NOMO-1 (cell line): Measurements from ENCODE around the gene ARID5A.
"Not testable (repeated sequence)": the region's sequence is repeated elsewhere in the genome, so short reads cannot be mapped to it uniquely, and the experiment has no call there.

Experiments used
- DNase-seq, 2 experiments: peaks; one replicate each; lab custom pipeline; 2025; ENCODE audit not compliant: unreplicated experiment in 2 of 2; lab: John Stamatoyannopoulos, UW

ARID5A gene

DNA sequence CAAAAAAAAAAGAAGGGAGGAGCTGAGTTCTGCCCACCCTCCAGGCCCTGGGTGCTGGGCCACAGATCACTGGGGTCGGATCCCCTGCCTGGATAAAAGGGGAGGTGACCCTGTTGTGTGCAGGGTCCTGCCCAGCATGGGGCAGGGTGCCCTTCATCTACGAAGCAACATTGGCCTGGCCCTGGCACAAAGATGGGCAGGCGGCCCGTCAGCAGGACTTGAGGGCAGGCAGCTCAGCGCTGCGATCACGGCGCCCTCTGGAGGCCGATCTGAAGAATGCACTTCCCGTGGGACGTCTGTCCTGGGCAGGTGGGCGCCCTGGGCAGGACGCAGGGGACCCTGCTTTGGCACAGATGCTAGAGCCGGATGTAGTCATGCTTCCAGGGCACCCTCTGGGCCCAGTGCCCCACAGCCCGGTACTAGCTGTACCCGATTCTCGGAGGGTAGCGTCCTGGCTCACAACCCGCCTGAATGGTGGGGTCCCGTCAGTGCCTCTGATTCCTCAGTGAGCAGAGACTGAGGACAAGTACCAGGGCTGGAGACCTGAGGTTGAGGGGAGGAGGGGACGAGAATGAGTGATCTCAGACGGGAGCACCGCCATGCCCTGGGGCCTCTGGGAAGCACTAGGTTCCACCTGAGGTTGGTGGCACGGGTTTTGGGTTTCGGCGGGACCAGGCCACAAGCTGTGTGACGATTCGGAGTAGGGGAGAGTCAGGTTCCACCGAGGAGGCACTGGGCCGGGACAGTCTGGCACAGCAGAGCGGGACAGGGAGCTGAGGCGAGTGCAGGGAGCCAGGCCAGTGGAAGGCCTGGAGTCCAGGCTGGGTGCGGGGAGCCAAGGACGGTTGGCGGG lies 18.0 kb downstream of the ARID5A start:
- peak; percentile 19 to 21 for DNase-seq

DNA sequence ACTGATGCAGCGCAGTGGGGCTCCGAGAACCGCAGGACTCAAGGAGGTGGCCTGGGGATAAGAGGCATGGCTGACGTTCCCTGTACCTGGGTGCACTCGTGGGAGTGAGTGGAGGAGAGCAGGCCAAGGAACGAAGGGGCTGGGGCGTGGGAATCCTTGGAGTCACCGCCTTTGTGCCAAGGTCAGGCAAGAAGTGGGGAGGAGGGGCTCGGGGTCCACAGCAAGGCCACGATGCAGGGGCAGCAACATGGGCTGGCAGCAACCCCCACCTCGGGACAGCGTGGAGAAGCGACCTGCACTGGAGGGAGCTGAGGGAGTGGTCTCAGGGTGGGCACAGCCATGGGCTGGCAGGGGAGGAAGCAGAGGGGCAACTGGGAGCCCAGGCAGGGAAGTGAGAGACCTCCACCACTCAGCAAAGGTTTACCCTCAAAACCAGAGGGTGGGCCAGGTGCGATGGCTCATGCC lies 18.6 kb downstream of the ARID5A start:
- no peak for DNase-seq

DNA sequence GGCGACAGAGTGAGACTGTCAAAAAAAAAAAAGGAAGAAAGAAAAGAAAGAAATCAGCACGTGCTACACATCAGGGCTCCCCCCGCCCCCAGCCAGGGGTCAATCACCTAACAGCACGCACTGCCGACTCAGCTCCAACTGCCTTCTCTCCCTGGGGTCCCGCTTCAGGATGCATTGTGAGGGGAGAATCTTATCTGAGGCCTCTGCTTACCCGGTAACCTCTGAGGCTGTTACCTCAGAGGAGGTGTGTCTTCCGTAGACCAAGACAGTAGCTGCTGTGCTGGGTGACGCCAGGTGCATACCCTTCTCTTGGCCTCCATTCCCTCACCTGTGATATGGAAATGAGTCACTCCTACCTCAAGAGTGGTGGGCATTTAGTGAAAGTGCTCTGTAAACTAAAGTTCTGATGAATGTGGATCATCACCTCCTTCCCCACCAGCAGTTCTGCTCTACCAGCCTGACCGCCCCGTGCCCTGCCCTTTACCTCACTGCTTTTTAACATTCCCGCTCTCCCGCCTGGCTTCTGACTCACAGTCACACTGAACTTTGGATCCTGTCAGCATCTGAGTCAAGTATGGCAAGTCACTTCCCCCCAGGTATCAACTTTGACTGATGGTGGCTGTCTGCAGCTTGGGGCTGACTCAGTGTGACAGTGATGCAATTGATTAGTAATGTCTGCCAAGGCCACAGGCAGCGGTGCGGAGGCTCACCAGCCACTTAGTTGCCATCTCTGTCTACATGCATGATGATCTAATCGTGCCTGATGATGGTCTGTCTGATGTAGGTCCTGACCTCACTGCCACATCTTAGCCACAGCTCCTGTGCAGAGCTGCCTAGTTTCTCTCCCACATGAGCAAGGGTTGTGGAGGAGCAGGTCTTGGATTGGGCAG lies 20.1 kb downstream of the ARID5A start:
- DNase-seq, result peak in 1 of 2 experiments; percentile 5

DNA sequence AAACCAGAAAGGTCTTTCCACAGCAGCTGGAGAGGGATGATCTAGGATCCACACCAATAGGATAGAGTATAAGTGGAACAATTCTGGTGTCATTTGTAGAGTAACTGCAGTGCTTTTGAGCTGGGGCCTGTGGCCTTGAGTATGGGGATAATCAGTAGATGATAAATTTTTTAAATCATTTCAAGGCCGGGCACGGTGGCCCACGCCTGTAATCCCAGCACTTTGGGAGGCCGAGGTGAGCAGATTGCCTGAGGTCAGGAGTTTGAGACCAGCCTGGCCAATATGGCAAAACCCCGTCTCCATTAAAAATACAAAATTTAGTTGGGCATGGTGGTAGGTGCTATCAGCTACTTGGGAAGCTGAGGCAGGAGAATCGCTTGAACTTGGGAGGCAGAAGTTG lies 20.9 kb downstream of the ARID5A start:
- DNase-seq, result not testable (repeated sequence)

DNA sequence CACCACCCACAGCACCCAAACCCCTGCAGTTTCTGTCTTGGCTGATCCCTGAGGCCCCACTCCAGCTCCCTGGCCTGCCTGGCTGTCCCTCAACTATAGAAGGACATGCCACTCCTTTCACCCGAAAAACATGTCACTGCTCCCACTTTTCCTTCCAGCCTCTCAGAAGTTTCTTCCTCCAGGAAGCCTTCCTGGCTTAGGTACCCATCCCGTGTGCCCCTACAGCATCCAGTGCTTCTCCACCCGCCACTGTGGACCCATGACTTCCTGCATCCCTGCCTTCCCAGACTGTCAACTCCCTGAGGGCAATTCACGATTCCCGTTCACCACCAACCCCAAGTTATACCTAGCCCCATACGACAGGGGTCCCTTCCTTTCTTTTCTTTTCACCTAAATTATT lies 21.5 kb downstream of the ARID5A start:
- no peak for DNase-seq

DNA sequence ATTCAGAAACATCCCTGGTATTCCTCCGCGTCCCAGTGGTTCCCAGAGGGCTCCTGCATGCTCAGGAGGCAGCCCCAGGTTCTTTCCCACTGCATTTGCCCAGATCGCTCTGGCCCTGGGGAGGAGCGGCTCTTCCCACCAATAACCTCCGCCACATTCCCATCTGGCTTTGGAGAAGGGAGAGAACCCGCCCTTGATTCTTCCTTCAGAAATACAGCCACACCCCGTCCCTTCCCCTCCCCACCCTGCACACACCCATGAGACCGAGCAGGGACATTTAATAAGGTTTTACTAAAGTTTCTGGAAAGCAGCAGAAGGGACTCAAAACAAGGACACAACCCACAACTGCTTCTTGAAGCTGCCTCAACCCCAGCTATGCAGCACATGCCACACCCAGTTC lies 21.9 kb downstream of the ARID5A start:
- DNase-seq, result no peak

DNA sequence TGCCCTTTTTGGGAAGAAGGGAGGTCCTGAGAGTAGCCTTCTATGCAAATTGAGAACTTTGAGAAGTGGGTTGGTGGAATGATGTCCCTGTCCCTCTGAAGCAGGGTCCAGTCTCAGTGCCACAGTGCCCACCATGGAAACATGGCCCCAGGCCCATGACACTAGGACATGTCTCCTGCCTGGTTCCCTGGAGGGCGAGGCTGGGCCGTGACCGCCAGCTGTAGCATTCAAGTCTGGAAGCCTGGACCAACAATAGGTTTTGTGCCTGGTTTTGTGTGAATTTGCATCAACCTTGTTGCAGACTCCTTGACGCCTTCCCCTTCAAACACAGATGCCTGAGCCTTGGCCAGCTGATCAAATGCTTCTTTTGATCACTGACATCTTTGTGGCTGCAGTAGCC lies 27.5 kb downstream of the ARID5A start:
- no peak for DNase-seq

DNA sequence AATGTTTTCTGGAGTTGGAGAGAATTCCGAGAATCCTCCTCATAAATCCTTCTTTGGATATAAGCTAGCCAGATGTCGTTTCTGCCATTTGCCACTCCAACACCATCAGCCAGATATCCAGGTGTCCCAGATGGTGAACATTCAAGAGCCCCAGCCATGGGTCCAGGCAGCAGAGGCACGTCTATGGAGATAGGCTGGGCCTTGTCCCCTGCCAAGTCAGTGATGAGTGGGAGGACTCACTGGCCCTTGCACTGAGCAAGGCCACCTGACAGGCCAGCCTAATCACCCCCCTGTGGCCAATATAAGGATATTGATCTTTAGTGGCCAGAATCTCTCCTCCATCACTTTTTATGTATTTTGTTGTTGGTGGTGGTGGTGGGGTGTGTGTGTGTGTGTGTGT lies 28.0 kb downstream of the ARID5A start:
- no peak for DNase-seq

DNA sequence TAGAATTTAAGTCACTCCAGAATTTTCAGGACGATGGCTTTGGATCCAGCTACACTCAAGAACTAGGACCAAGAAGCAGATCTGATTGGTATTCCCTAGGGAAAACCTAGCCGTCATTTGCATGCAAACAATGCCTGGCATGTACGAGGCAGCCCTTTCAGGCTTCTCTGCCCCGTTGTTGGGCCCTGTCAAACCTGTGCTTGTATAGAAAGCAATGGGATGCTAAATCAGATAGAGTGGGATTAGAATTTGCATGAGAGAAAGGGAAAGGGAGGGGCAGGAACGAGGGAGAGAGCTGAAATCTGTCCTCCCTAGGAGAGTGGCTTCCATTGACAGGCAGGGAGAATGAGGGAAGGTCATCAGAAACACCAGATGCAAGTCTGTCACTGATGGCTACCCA lies 28.6 kb downstream of the ARID5A start:
- no peak for DNase-seq

DNA sequence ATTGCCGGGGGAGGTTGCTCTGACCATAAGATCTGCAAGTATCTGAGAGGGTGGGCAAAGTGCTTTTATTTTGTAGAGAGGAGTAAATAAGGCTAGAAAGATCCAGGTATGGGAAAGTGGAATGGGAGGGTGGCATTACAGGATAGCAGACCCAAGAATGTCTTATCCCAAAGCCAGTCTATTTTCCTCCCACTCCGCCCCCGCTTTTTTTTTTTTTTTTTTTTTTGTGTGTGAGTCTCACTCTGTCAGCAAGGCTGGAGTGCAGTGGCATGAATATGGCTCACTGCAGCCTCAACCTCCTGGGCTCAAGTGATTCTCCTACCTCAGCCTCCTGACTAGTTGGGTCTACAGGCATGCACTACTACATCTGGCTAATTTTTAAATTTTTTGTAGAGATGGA lies 31.5 kb downstream of the ARID5A start:
- no peak for DNase-seq

DNA sequence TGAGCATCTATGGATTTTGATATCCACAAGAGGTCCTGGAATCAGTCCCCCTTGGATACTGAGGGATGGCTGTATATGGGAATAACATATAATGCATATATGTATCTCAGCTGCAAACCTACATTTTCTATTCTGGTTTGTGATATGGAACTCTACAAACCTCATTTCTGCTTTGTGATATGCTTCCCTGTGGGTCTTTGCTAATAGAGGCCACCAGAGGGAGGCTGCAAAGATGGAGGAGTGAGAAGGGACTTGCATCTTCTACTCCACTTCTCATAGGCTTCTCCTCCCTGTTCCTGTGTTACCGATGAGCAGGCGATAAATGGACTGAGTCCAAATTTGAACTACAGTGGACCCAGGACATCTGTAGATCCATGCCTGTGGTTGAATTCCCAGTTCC lies 37.8 kb downstream of the ARID5A start:
- no peak for DNase-seq

DNA sequence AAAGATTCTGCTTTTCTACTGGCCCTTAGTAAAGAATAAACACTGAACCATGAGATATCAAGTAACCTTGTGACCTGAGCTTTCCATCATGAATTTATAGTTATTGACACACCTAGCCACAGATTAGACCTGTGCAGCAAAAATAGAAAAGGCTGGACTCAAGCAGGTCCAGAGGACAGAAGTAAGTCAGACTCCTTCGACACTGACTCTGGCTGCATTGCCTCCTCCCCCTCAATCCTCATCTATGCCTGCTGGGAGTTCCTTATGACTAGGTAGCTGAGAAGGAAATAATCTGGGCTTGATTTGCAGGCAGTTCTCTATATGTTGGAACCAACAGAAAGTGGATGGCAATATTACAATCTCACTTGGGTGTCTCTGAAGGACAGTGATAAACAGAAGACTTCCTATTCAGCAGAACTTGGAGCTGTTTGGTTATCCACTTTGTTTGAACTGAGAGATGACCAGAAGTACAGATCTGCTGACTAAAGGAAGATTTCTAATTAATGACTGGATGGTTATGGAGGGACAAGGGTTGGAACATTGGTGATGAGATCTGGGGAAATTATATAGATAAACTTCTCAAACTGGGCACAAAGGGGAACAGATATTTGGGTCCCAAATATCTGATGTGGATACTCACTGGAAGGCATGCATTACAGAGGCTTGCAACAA lies 39.4 kb downstream of the ARID5A start:
- DNase-seq, result no peak

DNA sequence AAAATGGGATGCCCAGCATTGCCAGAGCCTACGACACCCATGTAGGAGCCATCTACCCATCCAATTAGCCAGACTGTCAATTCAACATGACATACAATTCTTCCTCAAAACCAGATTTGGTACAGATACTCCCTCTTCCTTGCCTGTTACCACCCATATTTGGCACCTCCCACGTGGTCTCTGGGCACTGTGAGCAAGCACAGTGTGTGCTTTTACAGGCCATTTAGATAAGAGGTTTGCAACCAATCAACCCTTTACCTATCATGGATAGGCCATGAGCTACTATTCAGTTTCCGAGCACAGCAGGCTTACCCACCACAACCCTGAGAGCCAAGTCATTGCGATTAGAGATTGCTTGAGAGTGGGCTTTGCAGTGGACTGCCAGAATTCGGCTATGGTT lies 40.9 kb downstream of the ARID5A start:
- no peak for DNase-seq

DNA sequence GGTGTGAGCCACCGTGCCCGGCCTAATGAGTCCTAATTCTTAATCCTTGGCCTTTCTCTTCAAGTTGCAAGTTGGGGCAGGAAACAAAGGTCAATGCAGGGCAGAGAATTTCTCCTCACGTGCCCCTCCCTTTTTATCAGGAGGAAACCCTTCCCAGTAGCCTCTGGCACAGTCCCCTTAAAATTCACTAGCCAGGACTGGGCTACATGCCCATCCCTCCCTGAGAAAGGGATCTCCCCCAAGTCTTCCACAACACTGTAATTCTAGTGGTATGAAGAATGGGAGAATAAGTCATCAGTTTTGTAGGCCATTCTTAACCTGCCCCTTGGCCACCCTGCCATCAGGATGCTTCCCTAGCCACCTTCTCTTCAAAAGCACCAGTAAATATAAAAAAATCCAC lies 42.2 kb downstream of the ARID5A start:
- DNase-seq, result no peak

DNA sequence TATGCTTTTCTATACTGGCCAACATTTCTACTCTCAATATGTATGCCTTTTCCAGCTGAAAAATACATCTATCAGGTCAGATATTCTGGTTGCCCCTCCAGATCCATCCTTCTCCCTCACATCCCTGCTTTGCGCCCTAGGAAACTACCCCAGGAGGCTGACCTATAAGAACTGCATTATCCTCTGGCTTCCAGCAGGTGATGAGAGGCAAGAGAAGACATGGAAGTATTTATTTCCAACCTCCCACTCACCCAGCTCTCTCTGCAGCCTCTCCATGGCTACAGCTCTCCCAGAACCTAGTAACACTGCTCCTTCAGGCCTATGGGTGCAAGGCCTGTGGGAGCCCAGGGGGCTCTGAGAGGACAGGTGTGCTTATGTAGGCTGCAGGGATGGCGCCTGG lies 42.9 kb downstream of the ARID5A start:
- no peak for DNase-seq

DNA sequence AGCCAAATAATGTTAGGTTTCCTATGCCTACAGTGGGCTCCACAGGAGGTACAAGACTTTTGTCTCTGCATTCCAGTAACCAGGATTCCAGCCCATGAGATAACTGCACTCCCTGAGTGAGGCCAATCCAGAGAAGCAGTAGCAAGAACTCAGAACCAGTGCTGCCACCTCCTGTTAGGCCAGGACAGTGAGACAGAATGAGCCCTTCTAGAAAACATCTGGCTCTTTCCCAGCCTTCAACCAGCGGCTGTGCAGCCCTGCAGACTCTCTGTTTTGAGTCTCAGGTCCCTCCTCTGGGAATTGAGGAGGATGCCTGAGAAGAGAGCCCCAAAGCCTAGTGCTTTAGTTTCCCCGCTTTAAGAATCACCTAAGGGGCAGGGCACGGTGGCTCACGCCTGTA lies 44.2 kb downstream of the ARID5A start:
- DNase-seq, result no peak

DNA sequence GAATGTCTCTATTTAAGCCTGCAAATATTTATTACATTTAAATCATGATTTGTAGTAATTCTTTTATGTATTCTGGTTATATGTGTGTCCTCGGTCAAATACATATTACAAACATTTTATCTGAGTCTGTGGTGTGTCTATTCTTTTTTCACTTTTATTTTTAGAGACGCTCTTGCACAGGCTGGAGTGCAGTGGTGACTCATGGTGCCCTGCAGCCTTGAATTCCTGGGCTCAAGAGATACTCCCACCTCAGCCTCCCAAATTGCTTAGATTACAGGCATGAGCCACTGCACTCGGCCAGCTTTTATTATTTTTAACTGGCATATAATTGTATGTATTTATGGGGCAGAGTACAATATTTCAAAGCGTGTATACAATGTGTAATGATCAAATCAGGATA lies 47.5 kb downstream of the ARID5A start:
- no peak for DNase-seq

DNA sequence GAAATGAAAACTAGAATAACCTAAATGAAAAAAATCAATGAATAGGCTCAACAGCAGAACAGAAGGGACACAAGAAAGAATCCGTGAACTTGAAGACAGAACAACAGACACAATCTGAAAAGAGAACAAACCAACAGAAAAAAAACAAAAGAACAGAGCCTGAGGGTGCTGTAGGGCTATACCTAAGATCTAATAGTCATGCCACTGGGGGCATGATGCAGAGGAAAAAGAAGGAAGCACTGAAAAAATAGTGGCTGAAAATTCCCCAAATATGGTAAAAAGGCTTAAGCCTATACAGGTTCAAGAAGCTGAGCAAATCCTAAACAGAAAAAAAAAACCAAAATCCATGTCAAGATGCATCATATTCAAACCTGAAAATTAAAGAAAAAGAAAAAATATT lies 51.3 kb downstream of the ARID5A start:
- DNase-seq, result no peak

DNA sequence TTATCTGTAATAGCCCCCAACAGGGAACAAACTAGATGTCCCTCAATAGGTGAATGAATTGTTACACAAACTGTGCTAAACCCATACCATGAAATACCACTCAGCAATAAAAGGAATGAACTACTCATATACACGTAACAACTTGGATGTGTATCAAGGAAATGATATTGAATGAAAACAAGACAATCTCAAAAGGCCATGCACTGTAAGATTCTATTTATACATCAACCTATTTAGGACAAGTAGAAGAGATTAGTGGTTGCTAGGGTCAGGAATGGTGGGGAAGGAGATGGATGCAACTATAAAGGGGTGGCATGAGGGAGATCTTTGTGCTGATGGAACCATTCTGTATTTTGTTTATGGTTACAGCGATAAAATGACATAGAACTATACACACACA lies 54.5 kb downstream of the ARID5A start:
- no peak for DNase-seq

DNA sequence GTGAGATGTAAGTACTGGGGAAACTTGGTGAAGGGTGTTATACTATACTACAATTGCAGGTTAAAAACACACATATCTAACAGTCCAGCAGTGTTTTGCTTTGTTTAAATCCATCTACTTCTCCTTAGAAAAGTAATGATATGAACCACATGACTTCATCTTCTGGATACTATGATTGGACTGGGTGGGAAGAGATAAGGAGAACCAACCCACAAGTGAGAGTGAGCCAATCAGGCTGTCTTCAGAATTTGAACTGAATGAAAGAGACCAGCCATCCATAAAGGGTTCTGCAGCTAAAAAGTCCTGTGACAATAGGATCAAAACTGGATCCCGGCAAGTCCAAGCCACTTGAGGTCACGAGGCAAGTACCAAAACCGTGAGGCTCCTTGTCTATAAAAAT lies 54.9 kb downstream of the ARID5A start:
- DNase-seq, result no peak

DNA sequence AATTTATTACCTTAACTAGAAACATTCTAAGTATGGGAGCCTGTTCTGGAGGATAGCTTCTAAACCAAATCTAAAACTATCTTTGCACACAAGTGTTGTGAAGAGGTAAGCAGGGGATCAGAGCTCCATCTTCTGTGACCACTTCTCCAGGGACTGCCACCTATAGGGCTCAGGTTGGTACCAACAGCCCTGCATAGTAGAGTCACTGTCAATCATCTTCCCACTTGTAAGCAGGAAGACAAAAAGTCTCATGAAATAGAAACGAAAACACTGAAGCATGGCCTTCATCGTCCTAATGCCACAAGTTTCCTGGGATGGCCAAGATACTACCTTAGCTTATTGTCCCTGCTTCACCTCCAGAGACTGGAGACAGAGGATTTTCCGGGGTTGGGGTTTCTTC lies 57.7 kb downstream of the ARID5A start:
- no peak for DNase-seq
